HG02678 (cell line): ENCODE data around the gene DNAJC3.
"Not testable (repeated sequence)": the region's sequence is repeated elsewhere in the genome, so short reads cannot be mapped to it uniquely, and the experiment has no call there.

ENCODE experiments used
- ATAC-seq: cut with Tn5 transposase; IDR thresholded peaks from one replicate; pipeline ENCODE4 v1.9.1; 2021; ENCODE audit warnings: mild to moderate bottlenecking, moderate library complexity; ENCODE audit not compliant: unreplicated experiment

The DNAJC3 gene

GRCh38 chr13:95763601-95764000 is 86.7 kb downstream of the DNAJC3 start:
- ATAC-seq = no peak

GRCh38 chr13:95771905-95772304 is 95.0 kb downstream of the DNAJC3 start:
- ATAC-seq = no peak

- no peak for ATAC-seq
Observed at GRCh38 chr13:95779522-95779921, 102.6 kb downstream of the DNAJC3 start.

- no peak for ATAC-seq
Observed at GRCh38 chr13:95781016-95781415, 104.1 kb downstream of the DNAJC3 start.

GRCh38 chr13:95781940-95782339 is 105.0 kb downstream of the DNAJC3 start:
- ATAC-seq = not testable (repeated sequence)

- no peak for ATAC-seq
Observed at GRCh38 chr13:95783747-95784146, 106.8 kb downstream of the DNAJC3 start.

GRCh38 chr13:95784161-95784899 is 107.4 kb downstream of the DNAJC3 start:
- ATAC-seq = no peak

- no peak for ATAC-seq
Observed at GRCh38 chr13:95784900-95785290, 108.0 kb downstream of the DNAJC3 start.

GRCh38 chr13:95787356-95788099 is 110.6 kb downstream of the DNAJC3 start:
- no peak for ATAC-seq

- no peak for ATAC-seq
Observed at GRCh38 chr13:95788100-95788463, 111.1 kb downstream of the DNAJC3 start.

GRCh38 chr13:95789315-95789714 is 112.4 kb downstream of the DNAJC3 start:
- ATAC-seq = not testable (repeated sequence)

GRCh38 chr13:95791084-95791722 is 114.3 kb downstream of the DNAJC3 start:
- no peak for ATAC-seq

GRCh38 chr13:95793018-95793555 is 116.1 kb downstream of the DNAJC3 start:
- no peak for ATAC-seq

GRCh38 chr13:95793781-95794180 is 116.8 kb downstream of the DNAJC3 start:
- ATAC-seq = no peak

GRCh38 chr13:95797016-95797415 is 120.1 kb downstream of the DNAJC3 start:
- no peak for ATAC-seq

- ATAC-seq = no peak
Observed at GRCh38 chr13:95800436-95800835, 123.5 kb downstream of the DNAJC3 start.

- ATAC-seq = no peak
Observed at GRCh38 chr13:95801825-95802224, 124.9 kb downstream of the DNAJC3 start.

GRCh38 chr13:95805921-95806320 is 129.0 kb downstream of the DNAJC3 start:
- ATAC-seq = no peak

GRCh38 chr13:95809429-95809828 is 132.5 kb downstream of the DNAJC3 start:
- ATAC-seq = no peak

- no peak for ATAC-seq
Observed at GRCh38 chr13:95813139-95813538, 136.2 kb downstream of the DNAJC3 start.

- ATAC-seq = no peak
Observed at GRCh38 chr13:95814495-95814894, 137.6 kb downstream of the DNAJC3 start.

- no peak for ATAC-seq
Observed at GRCh38 chr13:95822303-95822702, 145.4 kb downstream of the DNAJC3 start.
